Cardiac fibroblast (primary cell): Measurements from ENCODE around the gene MICAL3.

Experiments
- DNase-seq, 2 donors: peaks; one replicate each; pipeline versions ENCODE4 v3.0.0 to v3.0.0-alpha.2; 2010; ENCODE audit warnings: low read depth in 2 of 2
- H3K4me3 ChIP-seq, 2 donors: replicated peaks in 1 of 2; 1 replicate in 1 of 2; 2 replicates in 1 of 2; pipeline ENCODE4 v1.5.1; 2011; ENCODE audit warnings: low read depth in 2 of 2, low read length in 2 of 2, mild to moderate bottlenecking in 2 of 2, moderate library complexity in 1 of 2
- TF ChIP-seq, protein P1 (sequence below): IDR thresholded peaks from one replicate; pipeline ENCODE4 v1.5.1; 2011; ENCODE audit warnings: low read depth, mild to moderate bottlenecking, low read length, inconsistent platforms

MICAL3 gene

GRCh38 chr22:17921871-17922821 is 102.2 kb downstream of the MICAL3 start:
- DNase-seq: no peak
- H3K4me3 ChIP-seq: no peak overlapping the region
- TF ChIP-seq, protein P1, sequence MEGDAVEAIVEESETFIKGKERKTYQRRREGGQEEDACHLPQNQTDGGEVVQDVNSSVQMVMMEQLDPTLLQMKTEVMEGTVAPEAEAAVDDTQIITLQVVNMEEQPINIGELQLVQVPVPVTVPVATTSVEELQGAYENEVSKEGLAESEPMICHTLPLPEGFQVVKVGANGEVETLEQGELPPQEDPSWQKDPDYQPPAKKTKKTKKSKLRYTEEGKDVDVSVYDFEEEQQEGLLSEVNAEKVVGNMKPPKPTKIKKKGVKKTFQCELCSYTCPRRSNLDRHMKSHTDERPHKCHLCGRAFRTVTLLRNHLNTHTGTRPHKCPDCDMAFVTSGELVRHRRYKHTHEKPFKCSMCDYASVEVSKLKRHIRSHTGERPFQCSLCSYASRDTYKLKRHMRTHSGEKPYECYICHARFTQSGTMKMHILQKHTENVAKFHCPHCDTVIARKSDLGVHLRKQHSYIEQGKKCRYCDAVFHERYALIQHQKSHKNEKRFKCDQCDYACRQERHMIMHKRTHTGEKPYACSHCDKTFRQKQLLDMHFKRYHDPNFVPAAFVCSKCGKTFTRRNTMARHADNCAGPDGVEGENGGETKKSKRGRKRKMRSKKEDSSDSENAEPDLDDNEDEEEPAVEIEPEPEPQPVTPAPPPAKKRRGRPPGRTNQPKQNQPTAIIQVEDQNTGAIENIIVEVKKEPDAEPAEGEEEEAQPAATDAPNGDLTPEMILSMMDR: no peak

DNA sequence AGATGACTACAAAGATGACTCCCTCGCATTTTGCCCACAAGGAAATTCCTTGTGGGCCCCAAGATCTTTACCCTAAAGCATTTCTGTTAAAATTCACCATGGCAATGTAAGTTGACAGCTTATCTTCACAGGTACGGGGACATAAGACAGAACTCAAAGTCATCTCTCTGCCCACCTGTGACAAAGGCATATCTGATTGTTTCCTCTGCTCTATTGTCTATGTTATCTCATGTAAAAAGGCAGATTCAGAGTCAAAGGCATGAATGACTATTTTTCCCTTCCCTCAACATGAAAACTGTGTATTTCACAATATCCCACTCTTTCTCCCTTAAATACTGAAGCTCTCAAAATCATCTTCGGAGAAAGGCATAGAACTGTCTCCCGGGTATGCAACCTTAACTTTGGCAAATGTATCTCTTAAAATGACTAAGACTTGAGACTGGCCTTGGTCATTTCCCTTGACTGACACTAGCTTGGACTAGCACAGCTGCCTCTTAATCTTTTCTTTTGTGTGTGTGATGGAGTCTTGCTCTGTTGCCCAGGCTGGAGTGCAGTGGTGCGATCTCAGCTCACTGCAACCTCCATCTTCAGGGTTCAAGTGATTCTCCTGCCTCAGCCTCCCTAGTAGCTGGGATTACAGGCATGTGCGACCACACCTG is 103.2 kb downstream of the MICAL3 start:
- TF ChIP-seq, protein P1: no peak
- peak in 1 of 2 donors; percentile 36 for DNase-seq
- no peak overlapping the region for H3K4me3 ChIP-seq

- TF ChIP-seq, protein P1: no peak
- H3K4me3 ChIP-seq: no peak overlapping the region
- peak; percentile 48 to 67 for DNase-seq
These were observed 104.2 kb downstream of the MICAL3 start for GRCh38 chr22:17920145-17920605.

DNA sequence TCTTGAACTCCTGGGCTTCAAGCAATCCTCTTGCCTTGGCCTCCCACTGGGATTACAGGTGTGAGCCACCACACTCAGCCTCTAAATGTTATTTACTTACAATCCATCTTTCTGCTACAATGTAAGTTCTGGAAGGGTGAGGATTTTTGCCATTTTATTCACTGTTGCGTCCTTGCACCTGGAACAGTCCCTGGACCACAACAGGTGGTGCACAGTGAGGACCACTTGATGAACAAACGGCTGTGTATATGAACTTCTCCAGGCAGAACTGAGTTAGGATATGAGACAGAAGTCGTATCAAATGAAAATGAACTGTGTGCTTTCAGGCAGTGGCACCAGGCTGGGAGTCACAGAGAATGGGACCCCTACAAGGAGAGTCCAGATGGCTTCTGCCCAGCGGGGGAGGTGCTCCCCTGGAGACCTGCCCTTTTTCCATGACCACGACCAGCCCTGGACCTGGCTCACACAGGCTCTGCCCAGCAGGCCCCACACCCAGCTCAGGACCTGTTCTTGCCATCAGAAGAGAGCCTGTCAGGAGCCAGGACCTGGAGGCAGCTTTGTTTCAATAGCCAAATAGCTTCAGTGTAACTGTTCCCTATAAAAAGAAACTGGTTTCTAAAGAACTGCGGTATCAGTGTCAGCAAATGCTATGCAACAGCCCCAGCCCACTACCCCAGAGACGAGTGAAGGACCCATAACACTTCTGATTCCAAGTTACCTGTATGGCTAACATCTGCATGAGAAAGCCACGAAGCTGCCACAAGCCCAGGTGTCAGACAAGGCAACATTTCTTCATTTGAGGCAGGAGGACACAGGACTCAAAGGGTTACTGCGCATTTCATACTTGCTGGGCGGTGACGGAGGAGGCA is 104.9 kb downstream of the MICAL3 start:
- TF ChIP-seq, protein P1: no peak
- no peak for DNase-seq
- H3K4me3 ChIP-seq: no peak overlapping the region

DNA sequence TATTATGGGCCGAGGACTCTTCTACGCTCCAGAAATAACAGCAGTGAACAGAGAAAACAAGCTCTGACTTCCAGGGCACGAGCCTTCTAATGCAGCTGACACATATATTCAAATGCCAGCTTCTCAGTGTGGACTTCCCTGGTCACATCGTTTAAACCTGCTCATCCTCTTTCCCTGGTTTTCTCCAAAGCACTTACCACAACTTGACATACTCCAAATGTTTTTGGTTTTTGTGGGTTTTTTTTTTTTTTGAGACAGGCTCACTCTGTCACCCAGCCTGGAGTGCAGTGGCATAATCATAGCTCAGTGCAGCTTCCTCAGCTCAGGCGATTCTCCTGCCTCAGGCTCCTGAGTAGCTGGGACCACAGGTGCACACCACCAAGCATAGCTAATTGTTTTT is 105.5 kb downstream of the MICAL3 start:
- DNase-seq: no peak
- no peak overlapping the region for H3K4me3 ChIP-seq
- TF ChIP-seq, protein P1: no peak

GRCh38 chr22:17917490-17917983 is 106.8 kb downstream of the MICAL3 start:
- TF ChIP-seq, protein P1: no peak
- H3K4me3 ChIP-seq: no peak overlapping the region
- no peak for DNase-seq
